ENCODE results near the gene AGER.

Gene AGER

GRCh38 chr6:32194825-32195651 is 11.0 kb upstream of the AGER start (continued):
- no peak for TF ChIP-seq ZBTB1 (tag by site-specific recombination; IDR thresholded peaks at IDR 0.05)
- TF ChIP-seq ZBTB44 (tag by site-specific recombination; IDR thresholded peaks at IDR 0.05) = no peak
- TF ChIP-seq ZNF701 (tag by site-specific recombination; IDR thresholded peaks at IDR 0.05) = no peak
- TF ChIP-seq ZNF398 (tag by site-specific recombination; IDR thresholded peaks at IDR 0.05) = no peak
- TF ChIP-seq ZNF600 (tag by site-specific recombination; IDR thresholded peaks at IDR 0.05) = no peak
- no peak for TF ChIP-seq REPIN1 (tag by site-specific recombination; IDR thresholded peaks at IDR 0.05; ENCODE audit: low read depth)
- TF ChIP-seq ZNF518A (tag by site-specific recombination; conservative IDR thresholded peaks at IDR 0.05; ENCODE audit: low read depth) = peak; percentile 31; the same call in 1 of the 2 replicates
- no peak for TF ChIP-seq ZNF155 (tag by site-specific recombination; IDR thresholded peaks at IDR 0.05)
- no peak for TF ChIP-seq ZNF792 (tag by site-specific recombination; IDR thresholded peaks at IDR 0.05)
- no peak for TF ChIP-seq PRDM6 (tag by site-specific recombination; IDR thresholded peaks at IDR 0.05)
- TF ChIP-seq ZNF324 (tag by site-specific recombination; IDR thresholded peaks at IDR 0.05) = peak; percentile 59; the same call in 1 of the 2 replicates
- no peak for TF ChIP-seq RBAK (tag by site-specific recombination; IDR thresholded peaks at IDR 0.05)
- TF ChIP-seq HOXA7 (CRISPR knock-in tag; IDR thresholded peaks at IDR 0.05; ENCODE audit: borderline replicate concordance) = no peak
- no peak for TF ChIP-seq ZNF704 (tag by site-specific recombination; IDR thresholded peaks at IDR 0.05)
- no peak for TF ChIP-seq ZNF266 (tag by site-specific recombination; IDR thresholded peaks at IDR 0.05; ENCODE audit: low read depth)
- TF ChIP-seq ZNF169 (tag by site-specific recombination; IDR thresholded peaks at IDR 0.05) = no peak
- TF ChIP-seq ZNF248 (tag by site-specific recombination; IDR thresholded peaks at IDR 0.05) = no peak
- no peak for TF ChIP-seq ZNF558 (tag by site-specific recombination; IDR thresholded peaks at IDR 0.05)
- TF ChIP-seq ZNF580 (tag by site-specific recombination; IDR thresholded peaks at IDR 0.05) = 0 out of 2 replicates have a peak, but pooled peaks have one; percentile 21
- no peak for TF ChIP-seq ZNF302 (tag by site-specific recombination; IDR thresholded peaks at IDR 0.05; ENCODE audit: low read depth)
- no peak for TF ChIP-seq TSHZ1 (tag by site-specific recombination; IDR thresholded peaks at IDR 0.05; ENCODE audit: borderline replicate concordance)
- TF ChIP-seq ZNF2 (tag by site-specific recombination; IDR thresholded peaks at IDR 0.05) = peak; percentile 44; the same call in 1 of the 2 replicates
